Measurements from ENCODE around the gene JAKMIP1. TPM values are rescaled to one million over a fixed set of nuclear protein-coding genes. Genes with fewer than 3 reads are reported as not detected.

JAKMIP1 gene
- total RNA-seq, 1 donor from 2014 or later, result not detected

DNA sequence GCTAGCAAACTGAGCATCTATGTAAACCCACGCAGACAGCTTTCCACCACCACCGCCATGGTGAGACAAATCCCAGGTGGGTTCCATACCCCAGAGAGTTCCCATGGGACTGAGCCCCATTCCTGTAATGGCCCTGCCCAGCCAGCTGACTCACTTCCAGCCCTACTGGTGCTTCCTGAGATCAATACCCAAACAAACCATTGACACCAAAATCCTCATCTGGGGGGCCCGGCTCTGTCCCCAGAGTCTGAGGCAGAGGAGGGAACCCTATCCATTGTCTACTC is 30.1 kb upstream of the JAKMIP1 start:
- DNase-seq (ENCODE audit: low spot score in 2 of 2, unreplicated experiment in 2 of 2), result peak in 1 of 2 experiments; percentile 28
- Mint-ChIP-seq H3K4me3 (no peak overlapping the region), H3K36me3 (no peaks in the 10 kb centered on the region), H3K27me3 (ENCODE audit: low read depth) (peaks cover 19% of the 10 kb centered on the region), H3K9me3 (no peaks in the 10 kb centered on the region), H3K4me1 (no peaks in the 10 kb centered on the region), H3K27ac (no peak overlapping the region)
- TF ChIP-seq, protein P1, sequence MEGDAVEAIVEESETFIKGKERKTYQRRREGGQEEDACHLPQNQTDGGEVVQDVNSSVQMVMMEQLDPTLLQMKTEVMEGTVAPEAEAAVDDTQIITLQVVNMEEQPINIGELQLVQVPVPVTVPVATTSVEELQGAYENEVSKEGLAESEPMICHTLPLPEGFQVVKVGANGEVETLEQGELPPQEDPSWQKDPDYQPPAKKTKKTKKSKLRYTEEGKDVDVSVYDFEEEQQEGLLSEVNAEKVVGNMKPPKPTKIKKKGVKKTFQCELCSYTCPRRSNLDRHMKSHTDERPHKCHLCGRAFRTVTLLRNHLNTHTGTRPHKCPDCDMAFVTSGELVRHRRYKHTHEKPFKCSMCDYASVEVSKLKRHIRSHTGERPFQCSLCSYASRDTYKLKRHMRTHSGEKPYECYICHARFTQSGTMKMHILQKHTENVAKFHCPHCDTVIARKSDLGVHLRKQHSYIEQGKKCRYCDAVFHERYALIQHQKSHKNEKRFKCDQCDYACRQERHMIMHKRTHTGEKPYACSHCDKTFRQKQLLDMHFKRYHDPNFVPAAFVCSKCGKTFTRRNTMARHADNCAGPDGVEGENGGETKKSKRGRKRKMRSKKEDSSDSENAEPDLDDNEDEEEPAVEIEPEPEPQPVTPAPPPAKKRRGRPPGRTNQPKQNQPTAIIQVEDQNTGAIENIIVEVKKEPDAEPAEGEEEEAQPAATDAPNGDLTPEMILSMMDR (IDR thresholded peaks at IDR 0.05; ENCODE audit: unreplicated experiment), result no peak

DNA sequence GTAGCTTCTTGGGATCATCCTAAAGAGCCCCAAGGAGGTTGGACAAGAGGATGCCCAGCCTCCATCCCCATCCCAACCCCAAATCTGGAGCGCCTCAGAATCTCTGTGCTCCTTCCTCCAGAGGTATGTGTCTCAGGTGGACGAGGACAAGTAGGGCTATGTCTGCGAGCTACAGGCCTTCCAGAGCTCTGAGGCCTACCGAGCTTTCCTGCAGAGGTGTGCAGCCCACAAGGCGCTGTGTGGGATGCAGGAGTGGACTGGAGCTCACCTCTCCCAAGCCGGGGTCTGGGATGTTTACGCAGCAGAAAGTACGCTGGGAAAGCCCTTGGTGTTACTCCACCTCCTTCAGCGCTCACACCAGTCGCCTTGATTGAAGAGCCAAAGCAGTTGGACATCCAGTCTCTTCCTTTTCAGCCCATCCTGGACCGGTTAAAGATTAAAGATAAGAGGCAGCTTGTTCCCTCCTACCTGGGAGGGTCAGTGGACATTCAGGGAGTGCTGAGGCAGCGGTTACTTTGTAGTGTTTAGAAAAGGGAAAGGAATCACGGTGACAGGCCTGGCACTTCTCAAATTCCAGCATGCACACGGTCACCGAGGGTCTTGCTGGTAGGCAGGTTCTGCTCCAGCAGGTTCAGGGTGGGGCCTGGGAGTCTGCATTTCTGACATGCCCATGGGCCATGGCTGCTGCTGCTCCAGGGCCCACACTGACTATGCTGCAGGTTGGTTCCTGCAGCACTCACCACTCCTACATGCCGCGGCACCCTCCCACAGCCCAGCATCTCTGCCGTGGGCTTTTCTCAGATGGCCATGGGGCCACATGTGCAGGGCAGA is 29.5 kb upstream of the JAKMIP1 start:
- TF ChIP-seq, protein P1 (IDR thresholded peaks at IDR 0.05; ENCODE audit: unreplicated experiment), result no peak
- H3K27ac Mint-ChIP-seq, result no peak overlapping the region
- H3K36me3 Mint-ChIP-seq, result no peaks in the 10 kb centered on the region
- peak in 1 of 2 experiments; percentile 22 for DNase-seq (ENCODE audit: low spot score in 2 of 2, unreplicated experiment in 2 of 2)
- H3K4me3 Mint-ChIP-seq, result no peak overlapping the region
- peaks cover 21% of the 10 kb centered on the region for H3K27me3 Mint-ChIP-seq (ENCODE audit: low read depth)
- no peaks in the 10 kb centered on the region for H3K4me1 Mint-ChIP-seq
- H3K9me3 Mint-ChIP-seq, result no peaks in the 10 kb centered on the region

DNA sequence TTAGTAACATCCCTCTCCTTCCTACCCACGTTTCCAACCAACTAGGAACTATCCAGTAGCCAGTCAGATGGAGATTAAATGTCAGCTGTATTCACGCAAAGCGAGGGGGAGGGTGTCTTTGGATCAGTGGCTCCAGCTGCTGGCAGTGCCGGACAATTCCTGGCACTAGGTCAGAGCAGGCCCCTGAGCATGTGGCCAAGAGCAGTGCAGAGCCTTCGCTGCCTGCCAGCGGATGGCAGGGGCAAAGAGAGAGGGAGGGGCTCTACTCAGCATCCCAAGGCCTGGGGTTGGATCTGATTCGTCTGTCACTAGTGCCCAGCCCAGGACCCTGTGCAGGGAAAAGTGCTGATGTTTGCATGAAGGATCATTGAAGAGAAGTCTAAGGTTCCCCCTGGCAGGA is 28.7 kb upstream of the JAKMIP1 start:
- TF ChIP-seq, protein P1 (IDR thresholded peaks at IDR 0.05; ENCODE audit: unreplicated experiment), result no peak
- Mint-ChIP-seq H3K27me3 (ENCODE audit: low read depth) (peaks cover 25% of the 10 kb centered on the region), H3K4me1 (no peaks in the 10 kb centered on the region), H3K9me3 (no peaks in the 10 kb centered on the region), H3K27ac (no peak overlapping the region), H3K36me3 (no peaks in the 10 kb centered on the region), H3K4me3 (no peak overlapping the region)
- DNase-seq (ENCODE audit: low spot score in 2 of 2, unreplicated experiment in 2 of 2), result peak in 1 of 2 experiments; percentile 16

DNA sequence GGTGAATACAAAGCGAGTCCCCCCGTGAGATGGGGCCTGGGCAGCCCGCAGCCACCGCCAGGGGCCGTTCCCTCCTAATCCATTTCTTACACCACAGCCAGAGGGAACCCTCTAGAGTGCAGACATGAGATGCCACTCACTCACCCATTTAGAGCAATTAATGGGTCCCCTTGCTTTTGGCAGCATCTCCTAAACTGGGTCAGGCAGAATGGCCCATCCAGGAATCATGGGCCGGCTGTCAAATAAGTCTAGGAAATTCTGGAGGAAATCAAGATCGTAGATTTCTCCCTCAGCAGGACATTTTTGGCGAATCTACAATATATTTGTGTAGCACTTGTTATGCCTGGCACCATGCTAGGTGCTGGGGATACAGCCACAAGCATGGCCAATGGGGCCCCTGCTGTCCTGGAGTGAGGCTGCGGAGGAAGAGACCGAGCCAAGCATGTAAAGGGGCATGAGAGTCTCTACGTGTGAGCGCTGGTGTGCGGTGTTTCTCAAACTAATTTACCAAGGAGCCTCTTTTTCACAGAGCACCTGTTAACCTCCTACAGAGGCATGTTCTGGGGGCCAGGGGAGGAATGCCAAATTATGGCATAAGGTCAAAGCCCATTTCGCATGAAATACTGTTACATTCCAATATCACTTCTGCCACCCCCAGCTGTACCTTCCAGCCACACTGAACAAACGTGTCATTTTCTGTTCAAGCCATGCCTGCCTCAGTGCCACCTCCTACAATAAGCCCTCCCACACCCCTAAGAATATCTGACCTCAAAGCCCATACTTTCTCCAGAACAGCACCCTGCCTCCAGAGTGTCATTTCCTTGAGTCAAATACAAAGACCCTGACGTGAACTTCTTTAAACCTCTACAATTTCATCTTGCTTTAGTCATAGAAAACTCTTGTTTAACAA is 28.1 kb upstream of the JAKMIP1 start:
- Mint-ChIP-seq H3K36me3 (no peaks in the 10 kb centered on the region), H3K9me3 (no peaks in the 10 kb centered on the region), H3K27ac (no peak overlapping the region), H3K4me3 (no peak overlapping the region), H3K27me3 (ENCODE audit: low read depth) (peaks cover 32% of the 10 kb centered on the region), H3K4me1 (no peaks in the 10 kb centered on the region)
- DNase-seq (ENCODE audit: low spot score in 2 of 2, unreplicated experiment in 2 of 2), result peak in 1 of 2 experiments; percentile 10
- TF ChIP-seq, protein P1 (IDR thresholded peaks at IDR 0.05; ENCODE audit: unreplicated experiment), result no peak

GRCh38 chr4:6227412-6228157 is 27.2 kb upstream of the JAKMIP1 start:
- TF ChIP-seq, protein P1 (IDR thresholded peaks at IDR 0.05; ENCODE audit: unreplicated experiment), result no peak
- Mint-ChIP-seq H3K4me1 (no peaks in the 10 kb centered on the region), H3K9me3 (no peaks in the 10 kb centered on the region), H3K27ac (no peak overlapping the region), H3K27me3 (ENCODE audit: low read depth) (peaks cover 40% of the 10 kb centered on the region), H3K4me3 (no peak overlapping the region), H3K36me3 (no peaks in the 10 kb centered on the region)
- DNase-seq (ENCODE audit: low spot score in 2 of 2, unreplicated experiment in 2 of 2), result peak in 1 of 2 experiments; percentile 9
